ENCODE measurements around the gene PLAAT4.

PLAAT4 gene

DNA sequence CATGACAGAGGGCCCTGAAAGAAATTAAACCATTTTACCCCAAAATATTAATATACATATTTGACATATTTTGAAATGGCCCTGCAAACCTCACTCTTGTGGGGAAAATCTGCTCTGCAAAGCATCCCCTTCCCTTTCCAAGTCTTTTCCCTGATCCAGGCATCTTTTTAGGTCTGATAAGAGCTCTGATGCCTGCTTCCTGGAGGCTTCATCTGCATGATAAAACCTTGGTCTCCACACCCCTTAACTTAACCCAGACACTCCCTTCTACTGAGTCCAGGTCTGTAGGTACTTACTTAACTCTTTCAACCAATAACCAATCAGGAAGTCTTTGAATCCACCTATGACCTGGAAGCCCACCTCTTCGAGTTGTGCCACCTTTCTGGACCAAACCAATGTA, 32.6 kb upstream of the PLAAT4 start:
- no peak for DNase-seq (ENCODE audit: low read depth)
- TF ChIP-seq, protein P1, sequence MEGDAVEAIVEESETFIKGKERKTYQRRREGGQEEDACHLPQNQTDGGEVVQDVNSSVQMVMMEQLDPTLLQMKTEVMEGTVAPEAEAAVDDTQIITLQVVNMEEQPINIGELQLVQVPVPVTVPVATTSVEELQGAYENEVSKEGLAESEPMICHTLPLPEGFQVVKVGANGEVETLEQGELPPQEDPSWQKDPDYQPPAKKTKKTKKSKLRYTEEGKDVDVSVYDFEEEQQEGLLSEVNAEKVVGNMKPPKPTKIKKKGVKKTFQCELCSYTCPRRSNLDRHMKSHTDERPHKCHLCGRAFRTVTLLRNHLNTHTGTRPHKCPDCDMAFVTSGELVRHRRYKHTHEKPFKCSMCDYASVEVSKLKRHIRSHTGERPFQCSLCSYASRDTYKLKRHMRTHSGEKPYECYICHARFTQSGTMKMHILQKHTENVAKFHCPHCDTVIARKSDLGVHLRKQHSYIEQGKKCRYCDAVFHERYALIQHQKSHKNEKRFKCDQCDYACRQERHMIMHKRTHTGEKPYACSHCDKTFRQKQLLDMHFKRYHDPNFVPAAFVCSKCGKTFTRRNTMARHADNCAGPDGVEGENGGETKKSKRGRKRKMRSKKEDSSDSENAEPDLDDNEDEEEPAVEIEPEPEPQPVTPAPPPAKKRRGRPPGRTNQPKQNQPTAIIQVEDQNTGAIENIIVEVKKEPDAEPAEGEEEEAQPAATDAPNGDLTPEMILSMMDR (IDR thresholded peaks at IDR 0.05; ENCODE audit: low read length, missing control alignments) = no peak
- no peak overlapping the region for H3K4me3 ChIP-seq (replicated peaks; ENCODE audit: low read depth, low read length)

DNA sequence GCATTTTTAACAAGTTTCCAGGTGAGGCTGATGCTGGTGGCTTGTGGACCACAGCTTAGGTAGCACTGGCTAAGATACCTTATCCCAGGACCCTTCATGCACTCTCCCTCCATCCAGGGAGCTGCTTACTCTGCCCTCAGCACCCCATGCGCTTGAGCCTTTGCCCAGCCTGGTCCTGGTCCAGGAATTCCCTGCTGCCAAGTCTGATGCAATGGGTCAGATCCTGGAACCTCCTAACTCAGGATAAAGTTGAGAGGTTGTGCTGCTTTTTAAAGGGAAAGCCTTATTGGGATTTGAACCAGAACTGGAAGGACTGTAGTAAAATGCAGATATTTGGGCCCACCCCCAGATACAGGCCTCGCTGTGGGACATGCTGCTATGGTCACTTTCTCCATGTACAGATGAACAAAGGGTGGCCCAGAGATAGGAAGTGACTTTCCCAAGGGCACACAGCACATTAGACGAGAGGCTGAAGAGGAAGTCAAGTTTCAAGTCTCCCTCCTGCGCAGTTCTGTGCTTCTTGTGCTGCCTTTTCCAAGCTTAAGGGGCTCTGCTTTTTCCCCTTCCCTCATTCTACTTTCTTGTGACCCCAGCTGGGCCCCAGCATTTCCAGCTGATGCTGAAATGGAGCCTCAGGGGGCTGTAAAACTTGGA, 31.5 kb upstream of the PLAAT4 start:
- DNase-seq (ENCODE audit: low read depth) = peak; percentile 35
- no peak overlapping the region for H3K4me3 ChIP-seq (replicated peaks; ENCODE audit: low read depth, low read length)
- TF ChIP-seq, protein P1 (IDR thresholded peaks at IDR 0.05; ENCODE audit: low read length, missing control alignments) = no peak

DNA sequence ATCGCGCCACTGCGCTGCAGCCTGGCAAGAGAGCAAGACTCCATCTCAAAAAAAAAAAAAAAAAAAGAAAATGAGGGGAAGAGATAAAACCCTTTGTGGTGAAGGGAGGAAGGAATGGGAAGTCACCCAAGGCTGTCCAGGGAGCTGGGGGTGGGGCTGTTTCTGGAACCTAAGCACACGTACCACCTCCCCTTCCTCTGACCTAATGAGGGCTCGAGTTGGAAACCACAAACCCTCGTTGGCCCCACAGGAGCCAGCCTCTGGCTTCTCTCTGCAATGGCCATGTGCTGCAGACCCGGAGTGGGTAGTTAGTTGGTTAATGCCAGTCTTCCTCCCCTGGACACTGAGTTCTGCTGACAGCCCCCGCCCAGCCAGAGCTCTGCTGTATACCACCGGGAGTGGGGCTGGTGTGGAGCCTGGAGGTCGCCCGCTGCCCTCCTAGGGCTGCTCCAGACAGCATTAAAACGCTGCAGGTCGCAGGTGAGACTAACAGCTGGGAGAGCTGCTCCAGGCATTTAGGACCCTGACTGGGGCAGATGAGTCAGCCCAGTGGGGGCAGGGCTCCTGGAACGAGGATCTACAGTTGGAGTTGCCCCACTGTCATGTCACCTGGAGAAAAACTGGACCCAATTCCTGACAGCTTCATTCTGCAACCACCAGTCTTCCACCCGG, 30.6 kb upstream of the PLAAT4 start, which contains the start of gene LGALS12:
Gene LGALS12 (plus strand): TSS at position 228 of the 672 bp plus-strand sequence. CDS start 375 bp downstream, at position 603.
- no peak within 1 kb of the TSS for H3K4me3 ChIP-seq (replicated peaks; ENCODE audit: low read depth, low read length)
- peak; percentile 79 for DNase-seq (ENCODE audit: low read depth)

DNA sequence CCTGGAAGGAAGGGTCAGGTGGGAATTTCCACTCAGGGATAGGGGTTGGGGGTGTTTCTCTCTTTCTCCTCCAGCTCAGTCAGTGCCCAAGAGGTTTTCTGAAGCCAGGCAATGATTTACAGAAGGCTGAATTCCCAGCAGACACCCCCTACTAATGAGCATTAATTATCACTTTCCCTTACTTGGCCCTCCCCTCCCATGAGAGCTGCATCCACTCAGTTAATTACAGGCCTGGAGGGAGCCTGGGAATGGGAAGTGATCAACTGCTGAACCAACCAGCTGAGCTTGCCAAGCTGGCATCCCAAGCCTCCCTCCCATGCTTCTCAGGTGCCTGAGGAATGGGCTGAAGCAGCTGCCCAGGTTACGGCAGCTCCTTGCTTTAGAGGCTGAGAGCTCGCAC, 29.7 kb upstream of the PLAAT4 start:
- no peak overlapping the region for H3K4me3 ChIP-seq (replicated peaks; ENCODE audit: low read depth, low read length)
- no peak for DNase-seq (ENCODE audit: low read depth)
- TF ChIP-seq, protein P1 (IDR thresholded peaks at IDR 0.05; ENCODE audit: low read length, missing control alignments) = no peak

More for the DNA sequence above, 30.6 kb upstream of the PLAAT4 start, which contains the start of gene LGALS12:
- TF ChIP-seq, protein P1 (IDR thresholded peaks at IDR 0.05; ENCODE audit: low read length, missing control alignments) = no peak

DNA sequence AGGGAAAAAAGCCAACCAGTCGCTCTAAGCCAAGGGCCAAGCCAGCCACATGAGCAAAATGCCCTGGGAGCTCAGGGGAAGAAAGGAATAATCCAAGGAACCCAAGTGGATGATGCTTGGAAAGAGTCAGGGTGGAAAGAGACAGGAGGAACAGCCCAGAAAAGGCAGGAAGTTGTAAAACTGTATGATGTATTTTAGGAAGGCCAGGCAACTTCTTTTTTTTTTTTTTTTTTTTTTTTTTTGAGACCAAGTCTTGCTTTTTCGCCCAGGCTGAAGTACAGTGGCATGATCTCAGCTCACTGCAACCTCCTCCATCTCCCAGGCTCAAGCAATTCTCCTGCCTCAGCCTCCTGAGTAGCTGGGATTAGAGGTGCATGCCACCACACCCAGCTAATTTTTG, 29.1 kb upstream of the PLAAT4 start:
- H3K4me3 ChIP-seq (replicated peaks; ENCODE audit: low read depth, low read length) = no peak overlapping the region
- TF ChIP-seq, protein P1 (IDR thresholded peaks at IDR 0.05; ENCODE audit: low read length, missing control alignments) = no peak
- DNase-seq (ENCODE audit: low read depth) = no peak

DNA sequence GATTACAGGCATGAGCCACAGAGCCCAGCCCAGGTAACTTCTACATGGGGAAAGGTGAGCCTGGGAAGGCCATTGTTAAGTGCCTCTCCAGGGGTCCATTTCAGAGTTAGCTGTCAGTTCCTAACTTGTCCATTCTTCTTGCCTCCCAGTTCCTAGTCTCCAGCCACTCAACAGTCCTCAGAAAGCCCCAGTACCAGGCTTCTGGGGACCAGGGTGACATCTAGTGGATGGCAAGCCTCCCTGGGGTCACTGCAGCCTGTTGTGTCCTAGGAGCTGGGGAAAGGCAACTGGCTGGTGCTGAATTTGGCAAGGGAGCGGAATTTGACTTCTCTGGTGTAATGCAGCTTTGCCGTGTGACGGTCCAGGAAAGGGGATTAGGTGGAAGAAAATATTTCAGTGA, 28.6 kb upstream of the PLAAT4 start:
- TF ChIP-seq, protein P1 (IDR thresholded peaks at IDR 0.05; ENCODE audit: low read length, missing control alignments) = peak; percentile 23
- no peak for DNase-seq (ENCODE audit: low read depth)
- no peak overlapping the region for H3K4me3 ChIP-seq (replicated peaks; ENCODE audit: low read depth, low read length)
